OCI-LY1 (cell line): ENCODE measurements around the gene TBCA.
A peak's percentile ranks its signal among the peaks of the same experiment; 100 is the strongest.

ENCODE experiments used
- H2AFZ ChIP-seq: fragments of 200-600 bp; sonication (generic), shearing (Covaris generic); 2 replicates; pipeline ENCODE4 v1.6.0; 2014; ENCODE audit warnings: antibody characterized with exemption, mild to moderate bottlenecking, low read length
- H3F3A ChIP-seq: fragments of 200-600 bp; sonication (generic), shearing (Covaris generic); 2 replicates; pipeline ENCODE4 v1.6.0; 2014; ENCODE audit warnings: mild to moderate bottlenecking, antibody characterized with exemption, low read length, moderate library complexity; ENCODE audit not compliant: insufficient read depth
- H3K27ac ChIP-seq: fragments of 200-600 bp; sonication (generic); 2 replicates; pipeline ENCODE4 v1.5.1; 2014; ENCODE audit warnings: low read length, mixed run types, mild to moderate bottlenecking, low read depth; ENCODE audit not compliant: poor library complexity, severe bottlenecking
- H3K27me3 ChIP-seq: fragments of 200-600 bp; sonication (generic); 2 replicates; pipeline ENCODE4 v1.6.0; 2014; ENCODE audit warnings: antibody characterized with exemption, mild to moderate bottlenecking, low read length, moderate library complexity; ENCODE audit not compliant: insufficient read depth
- H3K36me3 ChIP-seq: fragments of 200-600 bp; sonication (generic); 2 replicates; pipeline ENCODE4 v1.6.1; 2014; ENCODE audit warnings: mild to moderate bottlenecking, antibody characterized with exemption, low read length, moderate library complexity, mixed read lengths; ENCODE audit not compliant: insufficient read depth
- H3K4me1 ChIP-seq: fragments of 200-600 bp; sonication (generic); 2 replicates; pipeline ENCODE4 v1.5.1; 2014; ENCODE audit warnings: mild to moderate bottlenecking, low read length, moderate library complexity; ENCODE audit not compliant: insufficient read depth, severe bottlenecking
- H3K4me2 ChIP-seq: fragments of 200-600 bp; sonication (generic), shearing (Covaris generic); 2 replicates; pipeline ENCODE4 v1.6.1; 2014; ENCODE audit warnings: low read length
- H3K4me3 ChIP-seq: fragments of 200-600 bp; sonication (generic); 2 replicates; pipeline ENCODE4 v1.5.1; 2014; ENCODE audit warnings: low read length, low read depth, mild to moderate bottlenecking, mixed read lengths; ENCODE audit not compliant: poor library complexity, severe bottlenecking
- H3K79me2 ChIP-seq: fragments of 200-600 bp; shearing (Covaris generic); 2 replicates; pipeline ENCODE4 v1.6.1; 2016; ENCODE audit warnings: mixed run types, low read length, mixed read lengths; ENCODE audit not compliant: insufficient read depth
- H3K9ac ChIP-seq: fragments of 200-600 bp; sonication (generic), shearing (Covaris generic); 2 replicates; pipeline ENCODE4 v1.6.1; 2014; ENCODE audit warnings: mild to moderate bottlenecking, low read length, mixed read lengths
- H3K9me2 ChIP-seq: fragments of 200-600 bp; sonication (generic), shearing (Covaris generic); 2 replicates; pipeline ENCODE4 v1.6.1; 2014; ENCODE audit warnings: low read depth, mild to moderate bottlenecking, low read length, mixed read lengths
- H3K9me3 ChIP-seq: fragments of 200-600 bp; shearing (Covaris generic); 2 replicates; pipeline ENCODE4 v1.6.1; 2014; ENCODE audit warnings: low read length, mixed read lengths
- H4K20me1 ChIP-seq: fragments of 200-600 bp; sonication (generic), shearing (Covaris generic); 2 replicates; pipeline ENCODE4 v1.6.0; 2016; ENCODE audit warnings: mild to moderate bottlenecking, low read length; ENCODE audit not compliant: insufficient read depth
- EZH2 ChIP-seq: fragments of 200-600 bp; sonication (generic), shearing (Covaris generic); IDR thresholded peaks from 2 replicates; pipeline ENCODE4 v1.8.0; 2017; ENCODE audit warnings: borderline replicate concordance, mixed run types, mild to moderate bottlenecking, antibody characterized with exemption, low read length, moderate library complexity, mixed read lengths
- TF ChIP-seq, protein P1 (sequence below): fragments of 200-600 bp; sonication (generic), shearing (Covaris generic); IDR thresholded peaks from 2 replicates; pipeline ENCODE4 v1.5.1; 2017; ENCODE audit warnings: mild to moderate bottlenecking, antibody characterized with exemption, low read length, moderate library complexity, mixed read lengths

Gene TBCA

GRCh38 chr5:77772729-77773128 is 3.4 kb downstream of the TBCA start:
- no peak overlapping the region for H3K9ac ChIP-seq
- H3K9me3 ChIP-seq: no peaks in the 10 kb centered on the region
- no peak overlapping the region for H3K4me3 ChIP-seq
- H3K9me2 ChIP-seq: no peaks in the 10 kb centered on the region
- H3K36me3 ChIP-seq: peaks cover 67% of the 10 kb centered on the region
- no peak for TF ChIP-seq EZH2
- TF ChIP-seq, protein P1, sequence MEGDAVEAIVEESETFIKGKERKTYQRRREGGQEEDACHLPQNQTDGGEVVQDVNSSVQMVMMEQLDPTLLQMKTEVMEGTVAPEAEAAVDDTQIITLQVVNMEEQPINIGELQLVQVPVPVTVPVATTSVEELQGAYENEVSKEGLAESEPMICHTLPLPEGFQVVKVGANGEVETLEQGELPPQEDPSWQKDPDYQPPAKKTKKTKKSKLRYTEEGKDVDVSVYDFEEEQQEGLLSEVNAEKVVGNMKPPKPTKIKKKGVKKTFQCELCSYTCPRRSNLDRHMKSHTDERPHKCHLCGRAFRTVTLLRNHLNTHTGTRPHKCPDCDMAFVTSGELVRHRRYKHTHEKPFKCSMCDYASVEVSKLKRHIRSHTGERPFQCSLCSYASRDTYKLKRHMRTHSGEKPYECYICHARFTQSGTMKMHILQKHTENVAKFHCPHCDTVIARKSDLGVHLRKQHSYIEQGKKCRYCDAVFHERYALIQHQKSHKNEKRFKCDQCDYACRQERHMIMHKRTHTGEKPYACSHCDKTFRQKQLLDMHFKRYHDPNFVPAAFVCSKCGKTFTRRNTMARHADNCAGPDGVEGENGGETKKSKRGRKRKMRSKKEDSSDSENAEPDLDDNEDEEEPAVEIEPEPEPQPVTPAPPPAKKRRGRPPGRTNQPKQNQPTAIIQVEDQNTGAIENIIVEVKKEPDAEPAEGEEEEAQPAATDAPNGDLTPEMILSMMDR: no peak
- H3K79me2 ChIP-seq: peaks cover 80% of the 10 kb centered on the region
- H3F3A ChIP-seq: no peaks in the 10 kb centered on the region
- no peaks in the 10 kb centered on the region for H4K20me1 ChIP-seq
- peaks cover 33% of the 10 kb centered on the region for H3K4me1 ChIP-seq
- H2AFZ ChIP-seq: no peak overlapping the region
- no peaks in the 10 kb centered on the region for H3K27me3 ChIP-seq
- peak overlapping the region; percentile 79; the same call in 1 of the 2 replicates for H3K4me2 ChIP-seq
- H3K27ac ChIP-seq: no peak overlapping the region

DNA sequence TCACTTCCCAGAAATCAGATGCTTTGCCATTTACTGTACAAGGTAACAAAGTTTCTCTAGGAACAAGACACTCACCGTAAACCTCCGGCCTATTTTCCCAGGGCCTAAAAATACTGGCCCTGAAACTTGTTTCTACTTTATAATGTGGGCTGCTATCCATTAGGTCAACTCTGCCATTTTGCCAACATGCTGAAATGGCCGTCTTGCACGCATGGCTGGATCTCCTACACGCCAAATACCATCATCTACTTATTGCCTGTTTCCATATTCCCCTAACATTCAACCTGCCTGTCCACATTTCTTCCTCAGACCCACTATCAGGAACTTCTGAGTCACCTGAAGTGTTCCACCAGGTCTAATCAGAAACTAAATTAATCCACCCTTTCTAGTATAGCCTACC is 4.7 kb downstream of the TBCA start:
- Histone ChIP-seq H3K9me2 (no peaks in the 10 kb centered on the region), H3F3A (no peaks in the 10 kb centered on the region), H3K9me3 (no peaks in the 10 kb centered on the region), H4K20me1 (no peaks in the 10 kb centered on the region), H3K4me2 (no peak overlapping the region), H2AFZ (no peak overlapping the region), H3K4me1 (peaks cover 26% of the 10 kb centered on the region), H3K27me3 (no peaks in the 10 kb centered on the region), H3K4me3 (no peak overlapping the region), H3K36me3 (peaks cover 78% of the 10 kb centered on the region), H3K9ac (no peak overlapping the region), H3K27ac (no peak overlapping the region), H3K79me2 (peaks cover 92% of the 10 kb centered on the region)
- TF ChIP-seq, protein P1: no peak
- no peak for TF ChIP-seq EZH2

- no peak overlapping the region for H3K4me2 ChIP-seq
- TF ChIP-seq, protein P1: no peak
- no peak for TF ChIP-seq EZH2
- H3K27me3 ChIP-seq: no peaks in the 10 kb centered on the region
- H3K4me1 ChIP-seq: peaks cover 25% of the 10 kb centered on the region
- H2AFZ ChIP-seq: no peak overlapping the region
- H4K20me1 ChIP-seq: no peaks in the 10 kb centered on the region
- no peaks in the 10 kb centered on the region for H3K9me3 ChIP-seq
- no peaks in the 10 kb centered on the region for H3K9me2 ChIP-seq
- peaks cover 78% of the 10 kb centered on the region for H3K36me3 ChIP-seq
- H3K4me3 ChIP-seq: no peak overlapping the region
- H3K9ac ChIP-seq: no peak overlapping the region
- peaks cover 97% of the 10 kb centered on the region for H3K79me2 ChIP-seq
- H3F3A ChIP-seq: no peaks in the 10 kb centered on the region
- H3K27ac ChIP-seq: no peak overlapping the region
Measured at GRCh38 chr5:77770293-77771005, 5.7 kb downstream of the TBCA start.
